Measurements from ENCODE around the gene N4BP2L2. TPM values are rescaled to one million over a fixed set of nuclear protein-coding genes. Genes with fewer than 3 reads are reported as not detected.

Gene N4BP2L2
- total RNA-seq, 1 experiment from 2014 or later = 92.7 TPM

DNA sequence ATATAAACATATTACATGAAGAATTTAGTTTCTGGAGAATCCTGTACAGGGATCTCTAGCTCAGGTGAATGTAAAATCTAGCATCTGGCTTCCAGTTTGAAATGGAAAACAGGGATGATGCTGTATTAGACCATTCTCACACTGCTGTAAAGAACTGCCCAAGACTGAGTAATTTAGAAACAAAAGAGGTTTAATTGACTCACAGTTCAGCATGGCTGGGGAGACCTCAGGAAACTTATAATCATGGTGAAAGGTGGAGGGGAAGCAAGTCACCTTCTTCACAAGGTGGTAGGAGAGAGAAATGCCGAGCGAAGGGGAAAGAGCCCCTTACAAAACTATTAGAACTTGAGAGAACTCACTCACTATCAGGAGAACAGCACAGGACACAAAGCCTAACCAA lies 17.0 kb upstream of the N4BP2L2 start:
- H3K9me3 ChIP-seq (ENCODE audit: control insufficient read depth in 1 of 2, insufficient read depth in 1 of 2, low read depth in 1 of 2, low read length in 2 of 2) = no peaks in the 10 kb centered on the region
- no peak for DNase-seq (ENCODE audit: low read depth, low spot score)
- intact Hi-C loops (cut with micrococcal nuclease) = no loop called here
- no peak overlapping the region for H3K9ac ChIP-seq (ENCODE audit: low read length)
- no TSS peak for BruUV-seq (replicated peaks)
- H2AFZ ChIP-seq (ENCODE audit: low read depth, low read length, poor library complexity, severe bottlenecking) = no peak overlapping the region
- H3K9me2 ChIP-seq (ENCODE audit: insufficient read depth) = no peaks in the 10 kb centered on the region
- H3K27ac ChIP-seq (ENCODE audit: low read depth, low read length) = no peak overlapping the region
- CTCF ChIA-PET = no interaction called here
- H4K20me1 ChIP-seq (ENCODE audit: insufficient read depth) = no peaks in the 10 kb centered on the region; the same call in 1 of the 2 replicates
- POLR2A ChIA-PET = no interaction called here
- H3K4me2 ChIP-seq (ENCODE audit: low read length) = no peak overlapping the region
- H3K4me1 ChIP-seq (ENCODE audit: control insufficient read depth in 1 of 2, insufficient read depth in 2 of 2, low read length in 2 of 2) = no peaks in the 10 kb centered on the region; a peak in 1 of 4 replicates
- TF ChIP-seq, protein P1, sequence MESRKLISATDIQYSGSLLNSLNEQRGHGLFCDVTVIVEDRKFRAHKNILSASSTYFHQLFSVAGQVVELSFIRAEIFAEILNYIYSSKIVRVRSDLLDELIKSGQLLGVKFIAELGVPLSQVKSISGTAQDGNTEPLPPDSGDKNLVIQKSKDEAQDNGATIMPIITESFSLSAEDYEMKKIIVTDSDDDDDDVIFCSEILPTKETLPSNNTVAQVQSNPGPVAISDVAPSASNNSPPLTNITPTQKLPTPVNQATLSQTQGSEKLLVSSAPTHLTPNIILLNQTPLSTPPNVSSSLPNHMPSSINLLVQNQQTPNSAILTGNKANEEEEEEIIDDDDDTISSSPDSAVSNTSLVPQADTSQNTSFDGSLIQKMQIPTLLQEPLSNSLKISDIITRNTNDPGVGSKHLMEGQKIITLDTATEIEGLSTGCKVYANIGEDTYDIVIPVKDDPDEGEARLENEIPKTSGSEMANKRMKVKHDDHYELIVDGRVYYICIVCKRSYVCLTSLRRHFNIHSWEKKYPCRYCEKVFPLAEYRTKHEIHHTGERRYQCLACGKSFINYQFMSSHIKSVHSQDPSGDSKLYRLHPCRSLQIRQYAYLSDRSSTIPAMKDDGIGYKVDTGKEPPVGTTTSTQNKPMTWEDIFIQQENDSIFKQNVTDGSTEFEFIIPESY (IDR thresholded peaks at IDR 0.05; ENCODE audit: extremely low read depth, insufficient replicate concordance, low read length) = no peak
- TF ChIP-seq CBX3 (IDR thresholded peaks at IDR 0.05; ENCODE audit: low read depth) (no peak), ZNF274 (IDR thresholded peaks at IDR 0.05; ENCODE audit: low read depth, low read length) (no peak), SIN3A (IDR thresholded peaks at IDR 0.05; ENCODE audit: low read depth) (no peak), SP1 (IDR thresholded peaks at IDR 0.05; ENCODE audit: low read depth) (no peak), ZFX (IDR thresholded peaks at IDR 0.05) (no peak), MAX (IDR thresholded peaks at IDR 0.05) (no peak), CTCF (IDR thresholded peaks at IDR 0.05 in 2 of 3, conservative IDR thresholded peaks at IDR 0.05 in 1 of 3; ENCODE audit: borderline replicate concordance in 1 of 3, insufficient read depth in 1 of 3, low read depth in 2 of 3, low read length in 2 of 3) (no peak), POLR2AphosphoS5 (IDR thresholded peaks at IDR 0.05; ENCODE audit: low read depth, low read length) (no peak), EZH2 (IDR thresholded peaks at IDR 0.05) (no peak), TCF7L2 (IDR thresholded peaks at IDR 0.05; ENCODE audit: borderline replicate concordance, extremely low read depth, insufficient read depth, insufficient read length) (no peak), CEBPB (IDR thresholded peaks at IDR 0.05; ENCODE audit: low read depth) (no peak), RAD21 (IDR thresholded peaks at IDR 0.05; ENCODE audit: low read depth) (no peak), YY1 (IDR thresholded peaks at IDR 0.05; ENCODE audit: extremely low read depth, insufficient replicate concordance, low read depth, low read length) (no peak), ATF3 (IDR thresholded peaks at IDR 0.05) (no peak)
- no peak overlapping the region for H3K4me3 ChIP-seq (replicated peaks in 1 of 2; ENCODE audit: low read depth in 1 of 2, low read length in 2 of 2)
- H3K27me3 ChIP-seq (ENCODE audit: insufficient read depth, low read length) = no peaks in the 10 kb centered on the region
- RAD21 ChIA-PET (ENCODE audit: low non-redundant PET in 1 of 2, low total read pairs in 2 of 2, uncharacterized antibody in 2 of 2, unreplicated experiment in 2 of 2) = no interaction called here
- no peak for ATAC-seq
- H3K79me2 ChIP-seq (ENCODE audit: insufficient read depth, low read length) = no peaks in the 10 kb centered on the region
- no peaks in the 10 kb centered on the region for H3K36me3 ChIP-seq (ENCODE audit: control insufficient read depth in 1 of 2, insufficient read depth in 2 of 2, low read length in 2 of 2)

Data from HCT116 (cell line).